Neural progenitor cell (in vitro differentiated cells): ENCODE data around the gene TINCR. TPM values are rescaled to one million over a fixed set of nuclear protein-coding genes. Genes with fewer than 3 reads are reported as not detected.

Experiments used
- DNase-seq: peaks from one replicate; pipeline ENCODE4 v3.0.0-alpha.2; 2016; ENCODE audit warnings: low spot score
- H2AFZ ChIP-seq: fragments of 200-600 bp; sonication (generic); replicated peaks from 2 replicates; pipeline ENCODE4 v1.6.1; 2016; ENCODE audit warnings: antibody characterized with exemption
- H3F3A ChIP-seq: fragments of 200-600 bp; sonication (generic); 2 replicates; pipeline ENCODE4 v1.6.1; 2016; ENCODE audit warnings: antibody characterized with exemption, low read depth
- H3K27ac ChIP-seq: fragments of 200-600 bp; sonication (generic); 2 replicates; pipeline ENCODE4 v1.5.1; 2016; ENCODE audit warnings: mild to moderate bottlenecking
- H3K27me3 ChIP-seq: fragments of 200-600 bp; sonication (generic); 2 replicates; pipeline ENCODE4 v1.6.1; 2016; ENCODE audit warnings: mild to moderate bottlenecking, moderate library complexity
- H3K36me3 ChIP-seq: fragments of 200-600 bp; sonication (generic); 2 replicates; pipeline ENCODE4 v1.5.1; 2016
- H3K4me1 ChIP-seq: fragments of 200-600 bp; sonication (generic); 2 replicates; pipeline ENCODE4 v1.6.1; 2016; ENCODE audit warnings: mixed run types
- H3K4me2 ChIP-seq: fragments of 200-600 bp; sonication (generic); 2 replicates; pipeline ENCODE4 v1.6.1; 2016
- H3K4me3 ChIP-seq: fragments of 200-600 bp; sonication (generic); 2 replicates; pipeline ENCODE4 v1.5.1; 2016
- H3K79me2 ChIP-seq: fragments of 200-600 bp; sonication (generic); 2 replicates; pipeline ENCODE4 v1.6.1; 2016; ENCODE audit warnings: low read depth
- H3K9ac ChIP-seq: fragments of 200-600 bp; sonication (generic); 2 replicates; pipeline ENCODE4 v1.6.1; 2016
- H3K9me3 ChIP-seq: fragments of 200-600 bp; sonication (generic); 2 replicates; pipeline ENCODE4 v1.5.1; 2016; ENCODE audit warnings: low read depth
- H4K20me1 ChIP-seq: fragments of 200-600 bp; sonication (generic); 2 replicates; pipeline ENCODE4 v1.6.1; 2016; ENCODE audit warnings: low read depth
- H3K27ac Mint-ChIP-seq: 3 replicates; pipeline ENCODE4 v1.8.0; 2021; ENCODE audit warnings: mixed read lengths
- H3K27me3 Mint-ChIP-seq: 2 replicates; pipeline ENCODE4 v1.8.0; 2022; ENCODE audit warnings: low read depth, mild to moderate bottlenecking, inconsistent platforms, moderate library complexity, mixed read lengths; ENCODE audit not compliant: insufficient read depth
- H3K36me3 Mint-ChIP-seq: 3 replicates; pipeline ENCODE4 v1.8.0; 2021; ENCODE audit warnings: mixed read lengths
- H3K4me1 Mint-ChIP-seq: 3 replicates; pipeline ENCODE4 v1.8.0; 2021; ENCODE audit warnings: mixed read lengths
- H3K4me3 Mint-ChIP-seq: 3 replicates; pipeline ENCODE4 v1.8.0; 2021; ENCODE audit warnings: mild to moderate bottlenecking, moderate library complexity, mixed read lengths
- H3K9me3 Mint-ChIP-seq: 3 replicates; pipeline ENCODE4 v1.8.0; 2020; ENCODE audit warnings: mixed read lengths
- EZH2 ChIP-seq: fragments of 200-600 bp; sonication (generic); IDR thresholded peaks from 2 replicates; pipeline ENCODE4 v1.6.1; 2017; ENCODE audit warnings: antibody characterized with exemption, mild to moderate bottlenecking, moderate library complexity
- EZH2phosphoT487 ChIP-seq: fragments of 200-600 bp; sonication (generic); IDR thresholded peaks from 2 replicates; pipeline ENCODE4 v1.6.1; 2017; ENCODE audit warnings: antibody characterized with exemption
- total RNA-seq: library from RNA; depleted of rRNA; stranded (reverse); fragments of >200 nt; gene quantifications from 2 replicates; pipeline ENCODE4 v1.2.3, GENCODE V29; 2015; ENCODE audit warnings: low replicate concordance
- TF ChIP-seq, protein P1 (sequence below): fragments of 200-600 bp; sonication (generic); IDR thresholded peaks from 2 replicates; pipeline ENCODE4 v1.5.1; 2017; ENCODE audit warnings: antibody characterized with exemption, mild to moderate bottlenecking

The TINCR gene
- total RNA-seq, 1 donor from 2014 or later: 1.8 TPM

DNA sequence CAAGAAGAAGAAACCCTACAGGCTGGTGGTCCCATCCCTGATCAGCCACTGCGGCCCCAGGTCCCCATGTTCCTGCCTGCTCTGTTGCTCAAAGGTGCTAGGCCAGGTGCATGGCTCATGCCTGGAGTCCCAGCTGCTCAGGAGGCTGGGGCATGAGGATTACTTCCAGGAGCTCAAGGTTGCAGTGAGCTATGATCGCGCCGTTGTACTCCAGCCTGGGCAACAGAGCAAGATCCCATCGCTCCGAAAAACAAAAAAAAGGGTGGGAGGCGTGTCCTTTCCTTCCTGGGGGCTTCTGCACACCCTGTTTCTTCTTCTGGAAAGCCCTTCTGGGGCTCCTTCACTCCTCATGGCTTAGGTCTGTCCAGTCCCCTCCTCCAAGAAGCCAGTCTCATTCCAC, 11.9 kb upstream of the TINCR start:
- Mint-ChIP-seq H3K27ac (peak overlapping the region; percentile 90), H3K4me3 (no peak overlapping the region)

DNA sequence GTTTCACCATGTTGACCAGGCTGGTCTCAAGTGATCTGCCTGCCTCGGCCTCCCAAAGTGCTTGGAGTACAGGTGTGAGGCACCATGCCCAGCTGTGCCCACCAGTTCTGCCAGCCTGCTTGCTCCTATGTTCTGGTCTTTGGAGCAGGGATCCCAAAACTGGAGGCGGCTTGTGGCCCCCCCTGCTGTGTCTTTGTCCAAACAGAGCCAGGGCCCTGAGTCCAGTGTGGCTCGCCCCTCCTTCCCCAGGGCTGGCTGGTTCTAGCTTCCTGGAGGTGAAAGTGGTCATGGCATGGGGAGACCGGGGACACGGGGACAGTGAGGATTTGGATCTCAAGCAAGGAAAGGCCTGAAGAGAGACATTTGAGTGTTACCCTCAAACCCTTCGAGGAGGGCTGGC, 11.5 kb upstream of the TINCR start:
- H4K20me1 ChIP-seq: no peaks in the 10 kb centered on the region
- H3K4me2 ChIP-seq: no peak overlapping the region
- H3K9ac ChIP-seq: no peak overlapping the region
- no peak overlapping the region for H3K4me3 ChIP-seq
- H2AFZ ChIP-seq: no peak overlapping the region
- no peaks in the 10 kb centered on the region for H3K9me3 Mint-ChIP-seq
- no peak overlapping the region for H3K27ac ChIP-seq
- no peaks in the 10 kb centered on the region for H3K79me2 ChIP-seq
- no peaks in the 10 kb centered on the region for H3K36me3 Mint-ChIP-seq
- H3K9me3 ChIP-seq: no peaks in the 10 kb centered on the region
- peaks cover 30% of the 10 kb centered on the region for H3K4me1 Mint-ChIP-seq
- H3K27me3 Mint-ChIP-seq: peaks cover 8% of the 10 kb centered on the region
- H3K36me3 ChIP-seq: no peaks in the 10 kb centered on the region
- H3K4me3 Mint-ChIP-seq: no peak overlapping the region
- no peaks in the 10 kb centered on the region for H3K27me3 ChIP-seq
- peaks cover 4% of the 10 kb centered on the region for H3K4me1 ChIP-seq
- no peak overlapping the region for H3K27ac Mint-ChIP-seq
- TF ChIP-seq EZH2phosphoT487 (no peak), EZH2 (no peak)
- TF ChIP-seq, protein P1, sequence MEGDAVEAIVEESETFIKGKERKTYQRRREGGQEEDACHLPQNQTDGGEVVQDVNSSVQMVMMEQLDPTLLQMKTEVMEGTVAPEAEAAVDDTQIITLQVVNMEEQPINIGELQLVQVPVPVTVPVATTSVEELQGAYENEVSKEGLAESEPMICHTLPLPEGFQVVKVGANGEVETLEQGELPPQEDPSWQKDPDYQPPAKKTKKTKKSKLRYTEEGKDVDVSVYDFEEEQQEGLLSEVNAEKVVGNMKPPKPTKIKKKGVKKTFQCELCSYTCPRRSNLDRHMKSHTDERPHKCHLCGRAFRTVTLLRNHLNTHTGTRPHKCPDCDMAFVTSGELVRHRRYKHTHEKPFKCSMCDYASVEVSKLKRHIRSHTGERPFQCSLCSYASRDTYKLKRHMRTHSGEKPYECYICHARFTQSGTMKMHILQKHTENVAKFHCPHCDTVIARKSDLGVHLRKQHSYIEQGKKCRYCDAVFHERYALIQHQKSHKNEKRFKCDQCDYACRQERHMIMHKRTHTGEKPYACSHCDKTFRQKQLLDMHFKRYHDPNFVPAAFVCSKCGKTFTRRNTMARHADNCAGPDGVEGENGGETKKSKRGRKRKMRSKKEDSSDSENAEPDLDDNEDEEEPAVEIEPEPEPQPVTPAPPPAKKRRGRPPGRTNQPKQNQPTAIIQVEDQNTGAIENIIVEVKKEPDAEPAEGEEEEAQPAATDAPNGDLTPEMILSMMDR: no peak
- no peaks in the 10 kb centered on the region for H3F3A ChIP-seq
- no peak for DNase-seq

More for the DNA sequence above, 11.9 kb upstream of the TINCR start:
- no peak overlapping the region for H3K4me2 ChIP-seq
- no peaks in the 10 kb centered on the region for H4K20me1 ChIP-seq
- TF ChIP-seq EZH2: no peak
- no peak for TF ChIP-seq EZH2phosphoT487
- TF ChIP-seq, protein P1: no peak
- H3K9ac ChIP-seq: no peak overlapping the region
- H3K4me3 ChIP-seq: no peak overlapping the region
- Mint-ChIP-seq H3K27me3 (peaks cover 8% of the 10 kb centered on the region), H3K4me1 (peaks cover 34% of the 10 kb centered on the region), H3K36me3 (no peaks in the 10 kb centered on the region), H3K9me3 (no peaks in the 10 kb centered on the region)
- no peaks in the 10 kb centered on the region for H3K9me3 ChIP-seq
- H3K27me3 ChIP-seq: no peaks in the 10 kb centered on the region
- H3K79me2 ChIP-seq: no peaks in the 10 kb centered on the region
- H2AFZ ChIP-seq: no peak overlapping the region
- DNase-seq: no peak
- peaks cover 4% of the 10 kb centered on the region for H3K4me1 ChIP-seq
- H3K36me3 ChIP-seq: no peaks in the 10 kb centered on the region
- no peak overlapping the region for H3K27ac ChIP-seq
- no peaks in the 10 kb centered on the region for H3F3A ChIP-seq

DNA sequence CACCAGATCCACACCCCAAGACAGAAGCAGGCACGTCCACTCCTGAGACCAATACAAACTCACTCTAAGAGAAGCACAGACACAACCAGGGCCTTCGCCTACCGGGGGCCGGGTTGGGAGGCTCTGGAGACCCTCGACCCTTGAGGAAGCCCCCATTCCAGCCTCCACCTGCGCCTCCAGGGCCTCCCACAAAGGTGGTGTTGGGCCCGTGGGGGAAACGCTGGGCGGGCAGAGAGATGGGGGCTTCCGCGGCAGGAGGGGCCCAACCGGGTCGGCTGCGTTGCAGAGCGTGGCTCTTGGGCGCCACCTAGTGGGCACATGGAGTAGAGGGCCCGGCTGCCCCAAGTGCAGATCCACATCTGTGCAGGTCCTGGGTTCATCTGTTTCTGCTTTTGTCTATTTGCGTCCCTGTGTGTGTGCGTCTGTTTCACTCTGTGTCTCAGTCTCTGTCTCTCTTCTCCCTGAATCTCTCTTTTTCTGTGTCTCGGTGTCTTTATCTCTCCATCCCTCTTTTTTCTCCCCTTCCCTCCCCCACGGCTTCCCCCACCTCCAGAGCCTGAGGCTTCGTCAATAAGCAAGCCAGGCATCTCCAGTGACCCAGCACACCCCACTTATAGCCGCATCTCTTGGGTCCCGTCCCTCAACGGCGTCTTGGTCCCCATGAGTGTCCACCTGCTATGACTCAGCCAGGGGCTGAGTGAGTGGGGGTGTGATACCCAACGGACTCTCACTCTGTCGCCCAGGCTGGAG, 10.5 kb upstream of the TINCR start:
- H3K4me2 ChIP-seq: peak overlapping the region; percentile 59
- H3K4me3 ChIP-seq: peak overlapping the region; percentile 24
- H3K4me3 Mint-ChIP-seq: no peak overlapping the region

More for the DNA sequence above, 10.5 kb upstream of the TINCR start:
- H3K27me3 Mint-ChIP-seq: peaks cover 8% of the 10 kb centered on the region
- Histone ChIP-seq H4K20me1 (no peaks in the 10 kb centered on the region), H3K36me3 (no peaks in the 10 kb centered on the region), H3K79me2 (no peaks in the 10 kb centered on the region), H3K4me1 (peaks cover 4% of the 10 kb centered on the region), H3K27ac (no peak overlapping the region), H2AFZ (peak overlapping the region; percentile 94), H3K9me3 (no peaks in the 10 kb centered on the region), H3K9ac (no peak overlapping the region), H3F3A (no peaks in the 10 kb centered on the region), H3K27me3 (no peaks in the 10 kb centered on the region)
- peak; percentile 85 for DNase-seq
- no peaks in the 10 kb centered on the region for H3K36me3 Mint-ChIP-seq
- H3K4me1 Mint-ChIP-seq: peaks cover 27% of the 10 kb centered on the region
- no peaks in the 10 kb centered on the region for H3K9me3 Mint-ChIP-seq
- no peak for TF ChIP-seq EZH2phosphoT487
- TF ChIP-seq, protein P1: peak; percentile 98
- peak overlapping the region; percentile 39 for H3K27ac Mint-ChIP-seq
